D341Med (cell line): Measurements from ENCODE around the gene FAM32A.
"Not testable (repeated sequence)": the region's sequence is repeated elsewhere in the genome, so short reads cannot be mapped to it uniquely, and the experiment has no call there.

ENCODE experiments used
- DNase-seq: peaks from one replicate; pipeline ENCODE4 v3.0.0; 2012; ENCODE audit warnings: low spot score

The FAM32A gene

DNA sequence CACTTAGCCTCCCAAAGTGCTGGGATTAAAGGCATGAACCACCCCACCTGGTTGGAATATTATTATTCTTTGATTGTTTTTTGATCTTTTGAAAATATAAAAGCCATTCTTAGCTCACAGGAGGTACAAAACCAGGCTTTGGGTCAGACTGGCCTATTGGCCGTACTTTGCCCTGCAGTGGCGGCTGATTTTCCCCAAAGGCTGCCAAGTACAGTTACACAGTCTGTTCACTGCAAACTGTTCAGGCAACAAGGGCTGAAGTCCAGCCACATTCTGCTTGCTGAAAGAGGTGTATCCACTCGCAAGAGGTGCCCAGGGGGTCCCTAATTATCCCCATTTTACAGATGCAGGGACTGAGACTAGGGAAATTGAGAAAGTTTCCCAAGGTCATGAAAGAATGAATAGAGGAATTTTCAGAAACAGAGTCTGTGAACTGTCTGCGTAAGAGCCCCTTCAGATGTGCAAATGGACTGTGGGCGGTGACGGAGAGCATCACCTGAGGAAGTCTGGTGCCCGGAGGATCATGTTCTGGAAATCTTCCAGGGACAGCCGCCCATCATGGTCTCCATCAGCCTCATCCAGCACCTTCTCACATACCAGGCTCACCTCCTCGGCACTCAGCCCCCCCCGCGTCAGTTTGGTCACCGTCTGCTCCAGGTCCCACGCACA lies 20.9 kb upstream of the FAM32A start:
- no peak for DNase-seq

- no peak for DNase-seq
Observed at GRCh38 chr19:16166417-16166816, 18.8 kb upstream of the FAM32A start.

- DNase-seq = no peak
Observed at GRCh38 chr19:16167055-16167454, 18.2 kb upstream of the FAM32A start.

- DNase-seq = no peak
Observed at GRCh38 chr19:16168465-16169081, 16.6 kb upstream of the FAM32A start.

DNA sequence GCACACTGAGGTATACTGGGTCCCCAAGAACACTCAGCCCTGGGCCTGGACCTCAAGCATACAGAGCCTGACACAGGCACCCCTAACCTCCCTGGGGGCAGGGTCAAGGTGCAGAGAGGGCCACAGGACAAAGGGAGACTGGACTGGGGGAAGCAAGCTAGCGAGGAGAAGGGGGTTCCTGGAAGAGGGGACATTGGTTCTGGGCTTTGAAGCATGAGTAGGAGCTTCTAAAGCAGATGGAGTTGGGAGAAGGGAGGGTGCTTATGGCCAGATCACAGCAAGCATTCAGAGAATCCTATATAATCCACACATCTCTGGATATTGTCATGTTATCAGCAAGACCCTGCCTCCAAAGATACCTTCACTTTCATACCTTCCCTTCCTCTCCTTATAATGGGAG lies 15.1 kb upstream of the FAM32A start:
- DNase-seq = no peak

DNA sequence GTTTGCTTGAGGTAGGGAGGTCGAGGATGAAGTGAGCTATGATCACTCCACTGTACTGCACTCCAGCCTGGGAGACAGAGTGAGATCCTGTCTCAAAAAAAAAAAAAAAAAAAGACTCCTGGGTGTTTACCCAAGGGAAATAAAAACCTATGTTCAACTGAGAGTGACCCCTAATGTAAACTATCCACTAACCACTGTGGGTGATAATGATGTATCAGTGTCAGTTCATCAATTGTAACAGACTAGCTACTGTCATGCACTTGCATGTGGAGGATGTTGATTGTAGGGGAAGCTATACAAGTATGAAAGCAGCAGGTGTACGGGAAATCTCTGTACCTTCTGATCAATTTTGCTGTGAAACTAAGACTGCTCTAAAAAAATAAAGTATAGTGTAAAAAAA lies 9.3 kb upstream of the FAM32A start:
- no peak for DNase-seq

GRCh38 chr19:16178866-16179265 lies 6.3 kb upstream of the FAM32A start:
- DNase-seq = not testable (repeated sequence)

- no peak for DNase-seq
Observed at GRCh38 chr19:16180611-16181010, 4.6 kb upstream of the FAM32A start.

- DNase-seq = no peak
Observed at GRCh38 chr19:16184665-16185122, 516 bp upstream of the FAM32A start.

- DNase-seq = peak; percentile 66
Observed at GRCh38 chr19:16185768-16186123, 536 bp downstream of the FAM32A start.

DNA sequence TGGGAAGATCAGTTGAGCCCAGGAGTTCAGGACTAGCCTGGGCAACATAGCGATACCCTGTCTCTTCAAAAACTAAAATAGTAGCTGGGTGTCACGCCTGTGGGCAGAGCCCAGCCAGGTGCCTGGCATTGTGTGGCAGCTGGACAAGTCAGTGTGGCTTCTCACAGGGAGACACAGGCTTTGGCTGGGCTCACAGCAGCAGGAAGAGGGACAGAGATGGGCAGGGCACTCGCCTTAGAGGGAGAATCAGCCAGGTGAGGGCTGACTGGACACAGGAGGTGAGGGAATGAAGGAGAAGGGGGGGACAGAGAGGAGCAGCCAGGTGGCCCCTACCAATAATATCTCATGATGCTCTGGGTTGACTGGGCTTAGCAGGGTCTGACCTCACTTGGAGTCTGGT lies 3.3 kb downstream of the FAM32A start:
- DNase-seq = no peak

DNA sequence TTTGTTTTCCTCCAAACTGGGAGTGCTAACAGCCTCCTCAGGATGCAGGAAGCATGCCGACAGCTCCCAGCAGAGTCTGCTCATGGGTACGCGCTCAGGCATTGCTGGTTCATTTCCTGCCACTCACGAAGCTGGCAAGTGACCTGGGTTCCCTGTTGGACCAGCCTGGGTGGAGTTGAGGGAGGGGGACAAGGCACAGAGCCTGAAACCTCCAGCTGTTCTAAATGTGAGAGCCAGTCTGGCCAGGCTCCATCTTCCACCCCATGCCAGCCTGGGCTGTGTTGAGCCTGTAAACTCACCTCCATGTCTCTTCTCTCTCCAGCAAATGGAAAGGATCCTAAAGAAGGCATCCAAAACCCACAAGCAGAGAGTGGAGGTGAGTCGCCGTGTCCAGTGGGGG lies 5.0 kb downstream of the FAM32A start:
- DNase-seq = no peak

DNA sequence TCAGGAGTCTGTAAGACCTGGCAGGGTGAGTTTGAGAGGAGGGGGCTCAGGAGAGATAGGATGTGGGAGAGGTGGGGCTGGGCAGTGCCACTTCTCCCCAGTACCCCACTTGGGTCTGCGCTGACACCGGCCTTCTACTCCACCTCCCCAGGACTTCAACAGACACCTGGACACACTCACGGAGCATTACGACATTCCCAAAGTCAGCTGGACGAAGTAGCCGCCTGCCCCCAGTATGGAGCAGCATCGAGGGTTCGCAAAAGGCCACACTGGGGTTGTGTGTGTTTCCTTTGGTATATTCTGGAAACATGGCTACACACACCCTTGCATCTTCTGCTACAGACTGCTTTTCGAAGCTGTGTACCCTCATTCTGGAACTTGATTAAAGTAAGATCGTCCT lies 5.5 kb downstream of the FAM32A start:
- no peak for DNase-seq

GRCh38 chr19:16191216-16191908 lies 6.2 kb downstream of the FAM32A start:
- peak; percentile 17 for DNase-seq

DNA sequence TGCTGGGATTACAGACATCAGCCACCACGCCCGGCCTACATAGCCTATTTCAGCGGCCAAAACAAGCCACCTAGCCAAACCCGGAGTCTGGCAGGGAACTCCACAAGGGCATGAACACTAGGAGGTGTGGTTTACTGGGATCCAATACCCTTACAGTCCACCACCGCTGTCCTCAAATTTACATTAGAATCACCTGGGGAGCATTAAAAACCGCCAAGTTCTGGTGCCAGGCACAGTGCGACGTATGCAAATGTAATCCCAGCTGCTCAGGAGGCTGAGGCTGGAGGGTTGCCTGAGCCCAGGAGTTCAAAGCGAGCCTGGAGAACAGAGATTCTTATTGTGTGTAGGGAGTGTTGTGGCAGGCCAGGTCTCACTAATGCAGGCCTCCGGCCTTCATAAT lies 8.3 kb downstream of the FAM32A start:
- peak; percentile 8 for DNase-seq

- DNase-seq = no peak
Observed at GRCh38 chr19:16197188-16197621, 12.0 kb downstream of the FAM32A start.

DNA sequence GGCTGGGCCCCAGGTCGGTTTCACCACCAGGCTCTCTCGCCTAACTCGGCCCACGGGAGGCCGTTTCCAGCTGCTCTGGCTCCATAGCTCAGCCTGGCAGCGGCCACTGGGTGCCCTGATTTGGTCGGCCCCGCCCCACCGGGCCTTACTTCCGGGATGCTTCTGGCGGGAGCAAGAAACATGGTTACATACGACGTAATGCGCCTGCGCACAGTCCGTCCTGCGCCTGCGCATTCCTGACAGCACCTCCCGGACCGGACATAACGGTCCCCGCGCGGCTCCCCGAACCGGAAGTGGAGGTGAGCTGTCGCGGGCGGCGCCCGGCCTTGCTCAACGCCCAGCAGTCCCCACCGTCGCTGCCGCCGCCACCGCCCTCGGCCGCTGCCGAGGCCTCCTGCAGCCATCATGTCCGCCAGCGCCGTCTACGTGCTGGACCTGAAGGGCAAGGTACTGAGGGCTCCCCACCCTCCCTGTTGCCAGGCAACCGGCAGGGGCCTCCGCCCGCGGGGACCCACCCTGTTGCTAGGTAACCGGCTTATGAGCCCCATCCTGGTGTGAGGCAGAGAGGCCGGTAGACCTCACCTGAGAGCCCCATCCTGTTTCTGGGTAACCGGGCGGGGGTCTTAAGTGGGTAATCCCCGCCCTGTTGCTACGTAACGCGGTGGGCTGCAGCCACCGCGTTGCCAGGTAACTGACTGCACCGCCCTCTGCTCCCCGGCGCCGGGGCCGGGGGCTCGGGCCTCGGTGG lies 12.6 kb downstream of the FAM32A start, which contains the start of gene AP1M1:
Gene AP1M1 (plus strand): TSS at position 290 of the 748 bp plus-strand sequence. CDS start 116 bp downstream, at position 406.
- DNase-seq = peak; percentile 98

DNA sequence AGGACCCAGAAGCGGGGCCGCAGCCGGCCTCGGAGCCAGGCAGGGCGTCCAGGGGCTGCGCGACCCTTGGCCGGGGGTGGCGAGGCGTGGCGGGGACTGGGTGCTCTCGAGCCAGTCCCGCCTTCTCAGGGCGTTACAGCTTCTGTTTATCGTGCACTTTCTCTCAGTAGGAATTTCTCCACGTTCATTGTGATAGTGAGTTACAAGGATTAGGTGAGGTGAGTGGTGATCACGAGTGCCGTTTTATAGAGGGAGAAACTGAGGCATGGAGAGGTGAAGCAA lies 13.1 kb downstream of the FAM32A start:
- no peak for DNase-seq

GRCh38 chr19:16199275-16199932 lies 14.2 kb downstream of the FAM32A start:
- no peak for DNase-seq

DNA sequence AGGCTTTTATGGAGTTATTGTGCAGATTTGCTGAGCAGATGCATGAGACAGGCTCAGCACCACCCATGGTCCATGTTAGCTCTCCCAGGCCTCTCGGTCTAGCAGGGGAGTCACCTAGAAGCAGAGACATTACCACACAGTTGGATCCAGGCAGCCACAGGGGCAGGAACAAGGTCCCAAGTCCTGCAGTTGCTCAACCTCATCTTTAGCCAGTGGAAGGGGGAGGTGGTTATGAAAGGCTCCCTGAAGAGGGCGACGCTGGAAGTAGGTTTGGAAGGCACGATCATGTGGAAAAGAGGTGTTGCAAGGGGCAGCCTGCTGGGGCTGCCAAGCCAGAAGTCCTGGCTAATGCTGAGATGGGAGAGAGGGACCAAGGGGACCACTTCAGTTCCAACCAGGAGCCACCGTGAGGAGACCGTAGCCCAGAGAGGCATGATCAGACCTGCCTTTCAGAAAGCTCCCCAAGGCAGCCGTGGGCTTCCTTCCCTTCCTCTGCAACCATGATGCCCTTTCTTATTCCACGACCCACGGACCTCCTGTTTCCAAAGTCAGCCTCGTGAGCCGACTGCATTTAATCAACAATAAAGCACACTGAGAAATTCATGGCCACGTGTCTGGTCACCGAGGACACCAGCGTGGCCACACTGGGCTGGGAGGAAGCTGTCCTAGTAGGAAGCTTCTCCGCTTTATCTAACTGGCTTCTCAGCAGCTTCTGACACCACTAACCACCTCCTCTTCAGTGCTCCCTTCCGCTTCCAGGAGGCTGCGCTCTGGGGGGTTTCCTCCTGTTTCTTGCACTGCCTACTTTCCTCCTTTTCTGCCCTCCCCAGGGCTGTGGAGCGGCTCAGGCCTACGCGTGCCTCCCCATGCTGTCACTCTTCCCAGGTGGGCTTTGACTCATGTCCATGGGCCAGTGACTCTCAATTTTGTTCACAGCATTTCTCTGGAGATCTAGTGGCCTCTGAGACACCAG lies 15.1 kb downstream of the FAM32A start:
- peak; percentile 7 for DNase-seq

DNA sequence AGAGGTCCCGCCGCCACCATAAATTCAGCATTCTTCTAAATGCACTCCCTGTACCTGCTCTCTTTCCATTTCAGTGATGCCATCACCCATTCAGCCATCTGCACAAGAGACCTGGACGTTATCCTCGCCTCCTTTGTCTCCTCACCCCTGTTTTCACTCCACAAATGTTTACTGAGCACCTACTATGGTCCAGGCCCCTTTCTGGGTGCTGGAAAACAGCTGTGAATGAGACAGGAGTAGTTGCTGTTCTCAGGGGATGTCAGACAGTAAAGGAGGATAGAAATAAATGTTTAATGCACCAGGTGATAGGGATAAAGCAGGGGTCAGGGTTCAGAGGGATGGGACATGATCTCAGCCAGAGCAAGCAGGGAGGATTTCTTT lies 15.8 kb downstream of the FAM32A start:
- no peak for DNase-seq
